Gastroesophageal sphincter (tissue), 3 donors: ENCODE results near the gene CRHR2.

Experiments used
- POLR2AphosphoS5 ChIP-seq: sonication (generic); formaldehyde crosslinking; IDR thresholded peaks from one replicate; pipeline ENCODE4 v1.6.1; 2017; ENCODE audit warnings: antibody characterized with exemption
- TF ChIP-seq, protein P1 (sequence below), 4 experiments: fragments of 200-600 bp in 2 of 4; fragments of 450-650 bp in 2 of 4; sonication (generic) in 1 of 4; IDR thresholded peaks; one replicate each; pipeline ENCODE4 v1.5.1; 2017 to 2019; ENCODE audit warnings: antibody characterized with exemption in 4 of 4, mild to moderate bottlenecking in 2 of 4, moderate library complexity in 2 of 4

DNA sequence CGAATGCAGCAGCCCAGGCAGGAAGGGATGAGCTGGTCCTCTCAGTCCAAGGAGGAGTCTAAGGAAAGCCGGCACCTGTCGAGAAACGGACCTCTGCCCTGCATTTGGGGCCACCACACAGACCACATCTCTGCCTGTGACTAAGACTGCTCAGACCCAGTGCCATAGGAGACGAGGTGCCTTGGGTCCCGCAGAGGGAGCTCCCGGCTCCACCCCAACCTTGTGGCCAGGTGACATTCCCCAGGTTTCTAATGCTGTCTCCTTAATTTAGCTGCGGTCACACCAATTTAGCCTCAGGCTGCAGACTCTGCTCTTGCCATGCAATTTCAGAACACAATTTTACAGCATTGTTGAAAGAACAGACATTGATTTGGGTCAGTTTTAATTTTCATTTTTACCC, 22.8 kb upstream of the CRHR2 start:
- TF ChIP-seq, protein P1, sequence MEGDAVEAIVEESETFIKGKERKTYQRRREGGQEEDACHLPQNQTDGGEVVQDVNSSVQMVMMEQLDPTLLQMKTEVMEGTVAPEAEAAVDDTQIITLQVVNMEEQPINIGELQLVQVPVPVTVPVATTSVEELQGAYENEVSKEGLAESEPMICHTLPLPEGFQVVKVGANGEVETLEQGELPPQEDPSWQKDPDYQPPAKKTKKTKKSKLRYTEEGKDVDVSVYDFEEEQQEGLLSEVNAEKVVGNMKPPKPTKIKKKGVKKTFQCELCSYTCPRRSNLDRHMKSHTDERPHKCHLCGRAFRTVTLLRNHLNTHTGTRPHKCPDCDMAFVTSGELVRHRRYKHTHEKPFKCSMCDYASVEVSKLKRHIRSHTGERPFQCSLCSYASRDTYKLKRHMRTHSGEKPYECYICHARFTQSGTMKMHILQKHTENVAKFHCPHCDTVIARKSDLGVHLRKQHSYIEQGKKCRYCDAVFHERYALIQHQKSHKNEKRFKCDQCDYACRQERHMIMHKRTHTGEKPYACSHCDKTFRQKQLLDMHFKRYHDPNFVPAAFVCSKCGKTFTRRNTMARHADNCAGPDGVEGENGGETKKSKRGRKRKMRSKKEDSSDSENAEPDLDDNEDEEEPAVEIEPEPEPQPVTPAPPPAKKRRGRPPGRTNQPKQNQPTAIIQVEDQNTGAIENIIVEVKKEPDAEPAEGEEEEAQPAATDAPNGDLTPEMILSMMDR (IDR thresholded peaks at IDR 0.05) = no peak
- no peak for TF ChIP-seq POLR2AphosphoS5
